Measurements from ENCODE around the gene FOSL2.

The FOSL2 gene

DNA sequence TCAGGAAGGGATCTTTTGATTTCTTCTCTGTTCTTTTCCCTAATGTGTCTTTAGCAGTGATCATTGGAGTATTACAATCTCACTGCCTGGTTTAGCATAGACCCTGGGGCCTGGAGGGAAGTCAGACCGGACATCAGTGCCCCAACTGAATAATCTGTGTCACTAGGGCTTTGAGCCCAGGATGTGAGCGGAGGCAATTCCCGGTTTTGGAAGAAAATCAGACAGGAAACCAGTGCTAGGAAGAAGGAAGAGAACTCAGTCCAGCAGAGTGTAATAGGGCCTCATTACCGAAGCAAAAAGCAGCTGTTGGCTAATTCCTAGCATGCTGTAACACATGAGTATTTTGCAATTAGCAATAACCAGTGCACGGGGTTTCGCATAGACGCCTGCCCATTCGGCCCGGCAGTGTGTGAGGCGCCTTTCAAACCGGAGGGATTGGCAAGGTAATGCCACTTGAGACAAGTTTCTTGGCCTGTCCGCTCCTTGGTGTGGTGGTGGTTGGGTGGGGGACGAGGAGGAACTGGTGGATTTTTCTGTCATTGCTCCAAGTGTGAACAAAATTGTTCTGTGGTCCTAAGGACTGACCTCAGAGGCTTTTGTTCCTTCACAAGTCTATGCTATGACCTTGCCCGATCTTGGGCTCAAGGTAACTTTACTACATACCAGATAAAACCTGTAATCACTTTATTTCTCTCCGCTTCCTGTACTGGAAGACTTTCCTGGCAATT is 2.8 kb downstream of the FOSL2 start:
- no peak for DNase-seq (ENCODE audit: low read depth)

DNA sequence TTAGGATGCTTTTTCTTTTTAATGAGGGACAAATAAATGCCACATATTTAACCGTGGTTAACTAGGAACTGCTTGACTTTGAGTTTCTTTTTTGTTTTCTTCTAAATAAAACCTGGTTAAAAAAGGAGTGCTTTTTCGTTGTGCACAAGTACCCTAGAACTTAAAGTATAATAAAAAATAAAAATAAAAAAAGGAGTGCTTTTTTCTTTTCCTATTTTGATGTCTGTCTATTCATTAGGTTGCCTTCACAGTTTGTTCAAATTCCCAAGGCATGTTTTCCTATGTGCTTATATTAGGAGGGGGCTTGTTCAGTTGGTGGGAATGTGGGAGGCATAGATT is 4.4 kb downstream of the FOSL2 start:
- no peak for DNase-seq (ENCODE audit: low read depth)

DNA sequence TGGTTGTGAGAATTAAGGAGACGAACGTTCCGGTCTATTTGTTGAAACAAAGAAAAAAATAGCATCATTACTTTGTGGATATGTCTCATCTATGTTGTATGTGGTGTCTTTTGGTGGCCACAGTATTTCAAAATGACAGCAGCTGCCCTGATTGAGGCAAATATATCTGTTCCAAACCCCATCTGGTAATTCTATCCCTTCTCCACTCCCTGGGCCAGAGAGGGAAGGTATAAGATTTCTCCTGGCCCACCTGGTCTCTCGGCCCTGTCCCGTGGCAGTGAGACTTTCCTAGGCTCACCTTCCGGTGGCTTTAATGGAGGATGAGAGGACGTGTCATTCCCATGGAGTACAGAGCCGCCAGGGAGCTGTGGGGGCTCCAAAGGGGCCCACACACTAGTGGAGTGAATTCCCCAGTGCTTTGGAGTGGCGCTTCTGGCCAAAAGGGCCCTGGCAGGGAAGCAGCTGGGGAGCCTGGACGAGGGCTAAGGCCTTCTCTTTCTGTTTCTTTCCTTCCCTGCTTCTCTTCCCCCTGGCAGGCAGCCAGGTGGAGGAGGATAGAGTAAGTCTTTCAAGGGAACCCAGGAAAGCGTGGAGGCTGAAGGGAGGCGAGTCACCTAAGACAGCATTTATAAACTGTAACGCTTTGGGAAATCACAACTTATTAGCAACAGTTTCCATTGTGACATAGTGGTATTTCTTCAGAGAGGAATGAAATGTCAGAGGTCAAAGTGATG is 5.6 kb downstream of the FOSL2 start:
- no peak for DNase-seq (ENCODE audit: low read depth)

DNA sequence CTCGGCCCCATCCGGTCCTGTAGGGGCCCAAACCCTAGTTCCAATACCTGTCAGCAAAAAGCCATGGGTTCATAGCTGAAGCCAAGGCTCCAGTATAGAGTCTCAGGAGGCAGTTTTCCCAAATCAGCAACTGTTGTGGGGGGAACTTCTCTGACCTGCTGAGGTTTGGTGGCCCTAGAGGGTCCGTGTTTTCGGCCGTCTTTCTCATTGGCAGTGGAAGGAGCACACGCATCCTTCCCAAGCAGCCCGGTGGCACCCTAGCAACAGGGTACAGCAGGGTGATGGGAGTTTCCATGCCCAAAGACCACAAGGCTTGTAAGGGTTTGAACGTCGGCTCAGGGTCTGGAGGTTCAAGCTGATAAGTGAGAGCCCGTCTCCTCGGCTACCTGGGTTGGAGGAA is 6.6 kb downstream of the FOSL2 start:
- no peak for DNase-seq (ENCODE audit: low read depth)

DNA sequence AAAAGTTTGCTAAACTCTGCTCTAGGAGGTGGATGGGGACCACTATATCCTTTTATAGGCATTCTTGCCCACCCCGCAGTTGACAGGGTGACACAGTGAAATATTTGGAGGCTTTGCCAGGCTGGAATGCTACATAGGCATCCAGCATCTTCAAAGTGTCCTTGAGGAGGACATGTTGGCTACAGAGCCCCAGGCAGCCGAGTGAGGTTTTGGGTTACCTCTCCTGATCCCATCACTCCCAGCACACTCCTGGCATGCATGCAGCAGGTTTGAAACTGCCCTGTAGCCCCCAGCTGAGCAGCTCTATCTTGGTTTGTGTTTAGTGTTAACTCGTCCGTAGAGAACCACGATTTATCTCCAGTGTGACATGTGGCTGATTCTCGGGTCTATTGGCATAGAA is 7.3 kb downstream of the FOSL2 start:
- DNase-seq (ENCODE audit: low read depth): no peak

DNA sequence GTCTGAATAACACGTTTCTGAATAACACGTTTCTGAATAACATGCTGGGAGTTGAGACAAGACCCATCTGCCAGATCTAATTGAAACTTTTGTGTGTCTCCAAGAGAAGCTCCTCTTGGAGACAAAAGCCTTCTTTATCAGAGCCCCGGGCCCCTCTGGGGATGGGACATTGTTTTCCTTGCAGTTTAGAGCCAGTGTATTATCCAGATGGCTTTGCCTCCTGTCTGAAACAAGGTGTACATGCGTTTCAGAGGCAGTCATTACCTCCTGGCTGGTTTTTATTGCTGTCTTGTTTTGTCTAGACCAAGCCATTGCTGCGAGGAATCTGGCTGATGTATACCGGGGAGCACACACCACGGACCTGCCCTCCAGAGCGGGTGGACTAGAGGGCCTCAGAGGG is 7.8 kb downstream of the FOSL2 start:
- no peak for DNase-seq (ENCODE audit: low read depth)

DNA sequence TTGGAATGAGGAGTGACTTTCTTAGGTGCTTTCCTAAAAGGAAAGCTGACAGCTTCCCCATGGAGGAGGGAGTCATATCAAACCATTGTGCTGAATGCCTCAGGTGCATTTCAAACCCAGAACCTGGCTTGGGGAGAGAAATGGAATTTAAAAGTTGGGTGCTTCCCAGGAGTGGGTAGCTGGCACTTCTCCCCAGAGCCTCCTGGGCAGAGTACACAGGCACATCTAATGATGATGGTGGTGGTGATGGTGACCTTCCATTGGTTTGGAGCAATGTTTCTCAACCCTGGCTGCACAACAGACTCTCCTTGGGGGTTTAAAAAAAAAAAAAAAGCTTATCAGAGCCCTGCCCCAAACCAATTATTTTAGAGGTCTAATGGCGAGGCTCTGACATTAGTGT is 8.3 kb downstream of the FOSL2 start:
- no peak for DNase-seq (ENCODE audit: low read depth)

DNA sequence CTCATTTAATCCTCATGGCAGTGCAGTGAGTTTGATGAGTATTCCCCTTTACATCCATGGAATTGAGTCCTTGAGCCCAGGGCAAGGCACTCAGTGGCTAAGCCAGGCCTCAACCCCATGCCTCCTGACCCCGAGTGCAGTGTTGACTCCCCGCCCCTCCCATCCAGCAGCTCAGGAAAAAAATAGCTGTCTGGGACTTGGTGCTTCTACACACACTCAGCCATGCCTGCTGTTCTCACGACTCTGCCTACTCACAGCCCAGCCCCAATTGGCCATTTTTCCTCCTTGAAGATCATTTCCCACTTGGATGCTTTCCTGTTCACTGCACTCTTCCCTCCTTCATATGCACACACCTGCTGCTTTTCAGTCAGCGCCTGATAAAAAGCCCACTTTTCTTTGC is 8.8 kb downstream of the FOSL2 start:
- no peak for DNase-seq (ENCODE audit: low read depth)

DNA sequence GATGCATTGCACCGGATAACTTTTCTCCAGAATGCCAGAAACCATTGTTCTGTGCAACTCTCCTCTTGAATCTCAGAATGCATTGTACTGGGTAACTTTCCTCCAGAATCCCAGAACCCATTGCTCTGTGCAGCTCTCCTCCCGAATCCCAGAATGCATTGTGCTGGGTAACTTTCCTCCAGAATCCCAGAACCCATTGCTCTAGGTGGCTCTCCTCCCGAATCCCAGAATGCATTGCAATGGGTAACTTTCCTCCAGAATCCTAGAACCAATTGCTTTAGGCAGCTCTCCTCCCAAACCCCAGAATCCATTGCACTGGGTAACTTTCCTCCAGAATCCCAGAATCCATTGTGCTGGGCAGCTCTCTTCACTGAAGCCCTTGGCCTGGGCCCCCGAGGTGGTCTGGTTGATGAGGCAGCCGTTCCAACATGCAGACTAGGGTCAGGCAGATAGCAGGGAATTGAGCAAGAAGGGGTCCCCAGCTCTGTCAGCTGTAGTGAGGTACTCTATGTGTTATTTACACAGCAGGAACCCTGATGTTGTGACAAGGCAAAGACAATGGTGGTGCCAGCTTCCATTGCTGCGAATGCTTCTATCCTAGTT is 9.4 kb downstream of the FOSL2 start:
- DNase-seq (ENCODE audit: low read depth): no peak

DNA sequence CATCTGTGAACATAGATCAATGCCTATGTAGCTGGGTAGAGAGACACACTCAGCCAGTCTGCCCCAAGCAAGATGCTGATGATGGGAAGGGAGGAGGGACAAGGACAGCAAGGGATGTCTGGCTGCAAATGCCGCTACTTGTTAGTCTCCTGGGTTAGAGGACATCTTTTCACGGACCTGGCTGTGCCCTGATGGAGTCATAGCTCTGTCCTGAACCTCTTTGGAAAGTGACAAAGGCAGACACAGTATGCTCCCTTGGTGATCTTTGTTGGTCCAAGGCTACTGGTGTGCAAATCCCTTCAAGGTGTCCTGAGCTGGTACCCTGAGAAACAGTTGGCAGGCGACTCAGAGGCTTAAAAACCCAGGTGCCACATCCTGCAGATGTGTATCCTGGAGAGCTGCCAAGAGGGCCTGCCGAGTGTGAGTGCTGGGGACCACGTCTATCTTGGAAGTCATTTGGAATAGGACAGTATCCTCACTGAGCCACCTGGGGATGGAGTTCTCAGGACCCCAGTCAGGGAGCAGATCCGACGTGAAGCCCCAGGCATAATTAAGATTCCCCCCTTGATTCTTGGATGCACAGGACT is 10.8 kb downstream of the FOSL2 start:
- DNase-seq (ENCODE audit: low read depth): no peak

DNA sequence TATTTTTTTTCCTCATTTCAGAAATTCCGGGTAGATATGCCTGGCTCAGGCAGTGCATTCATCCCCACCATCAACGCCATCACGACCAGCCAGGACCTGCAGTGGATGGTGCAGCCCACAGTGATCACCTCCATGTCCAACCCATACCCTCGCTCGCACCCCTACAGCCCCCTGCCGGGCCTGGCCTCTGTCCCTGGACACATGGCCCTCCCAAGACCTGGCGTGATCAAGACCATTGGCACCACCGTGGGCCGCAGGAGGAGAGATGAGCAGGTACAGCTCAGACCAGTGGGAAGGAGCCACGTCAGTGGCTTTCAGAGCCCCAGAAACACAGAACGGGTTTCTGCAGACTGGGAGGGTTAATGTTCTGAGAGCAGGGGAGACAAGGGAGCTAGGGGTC is 11.4 kb downstream of the FOSL2 start:
- DNase-seq (ENCODE audit: low read depth): no peak

DNA sequence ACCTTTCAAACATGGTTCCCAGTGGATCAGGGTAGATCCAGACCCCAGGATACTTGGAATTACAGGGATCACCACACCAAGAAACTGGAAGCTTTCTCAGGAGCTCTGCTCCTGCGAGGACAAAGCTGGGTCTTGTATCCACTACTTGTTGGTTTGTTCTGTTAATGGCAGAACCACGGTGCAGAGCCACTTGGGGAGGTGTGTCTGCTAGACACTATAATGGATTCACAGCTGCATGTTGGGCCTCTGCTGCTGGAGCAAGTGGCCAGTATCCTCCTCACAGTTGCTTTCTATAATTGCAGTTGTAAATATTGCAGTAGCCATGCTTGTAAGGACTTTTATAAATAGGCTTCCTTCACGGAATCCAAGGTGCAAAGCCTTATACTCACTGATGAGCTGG is 12.9 kb downstream of the FOSL2 start:
- DNase-seq (ENCODE audit: low read depth): no peak

DNA sequence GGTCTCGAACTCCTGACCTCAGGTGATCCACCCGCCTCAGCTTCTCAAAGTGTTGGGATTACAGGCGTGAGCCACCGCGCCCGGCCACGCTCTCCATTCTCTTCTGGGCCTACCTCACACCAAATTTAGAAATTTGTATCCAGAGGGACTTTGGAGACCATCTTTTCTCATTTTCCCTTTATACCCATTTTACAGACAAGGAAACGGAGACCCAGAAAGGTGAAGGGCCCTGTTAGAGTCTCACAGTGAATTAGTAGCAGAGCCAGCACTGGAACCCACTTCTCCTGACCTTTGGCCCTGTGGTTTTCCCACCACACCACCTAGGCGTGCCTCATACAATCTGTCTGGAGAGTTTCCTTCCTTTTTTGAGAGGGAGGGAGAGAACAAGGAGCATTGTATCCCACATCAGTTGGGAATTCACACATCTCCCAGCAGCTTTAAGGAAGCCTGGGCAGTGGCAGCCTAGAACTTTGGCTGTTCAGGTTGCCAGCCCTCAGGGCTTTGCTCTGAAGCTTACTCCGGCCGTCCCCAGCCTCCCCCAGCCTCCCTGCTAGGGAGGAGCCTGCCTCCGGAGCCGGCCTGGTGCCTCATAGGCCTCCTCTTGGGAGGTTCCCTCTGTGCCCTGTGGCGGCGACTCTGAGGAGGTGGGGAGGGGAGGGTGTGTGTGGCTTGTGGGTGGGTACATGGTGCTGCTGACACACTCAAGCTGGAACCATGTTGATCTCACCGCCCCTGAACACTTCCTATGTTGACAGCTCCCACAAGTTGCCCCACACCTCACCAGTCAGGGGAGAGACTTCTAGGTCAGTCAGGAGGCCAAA is 13.8 kb downstream of the FOSL2 start:
- no peak for DNase-seq (ENCODE audit: low read depth)

DNA sequence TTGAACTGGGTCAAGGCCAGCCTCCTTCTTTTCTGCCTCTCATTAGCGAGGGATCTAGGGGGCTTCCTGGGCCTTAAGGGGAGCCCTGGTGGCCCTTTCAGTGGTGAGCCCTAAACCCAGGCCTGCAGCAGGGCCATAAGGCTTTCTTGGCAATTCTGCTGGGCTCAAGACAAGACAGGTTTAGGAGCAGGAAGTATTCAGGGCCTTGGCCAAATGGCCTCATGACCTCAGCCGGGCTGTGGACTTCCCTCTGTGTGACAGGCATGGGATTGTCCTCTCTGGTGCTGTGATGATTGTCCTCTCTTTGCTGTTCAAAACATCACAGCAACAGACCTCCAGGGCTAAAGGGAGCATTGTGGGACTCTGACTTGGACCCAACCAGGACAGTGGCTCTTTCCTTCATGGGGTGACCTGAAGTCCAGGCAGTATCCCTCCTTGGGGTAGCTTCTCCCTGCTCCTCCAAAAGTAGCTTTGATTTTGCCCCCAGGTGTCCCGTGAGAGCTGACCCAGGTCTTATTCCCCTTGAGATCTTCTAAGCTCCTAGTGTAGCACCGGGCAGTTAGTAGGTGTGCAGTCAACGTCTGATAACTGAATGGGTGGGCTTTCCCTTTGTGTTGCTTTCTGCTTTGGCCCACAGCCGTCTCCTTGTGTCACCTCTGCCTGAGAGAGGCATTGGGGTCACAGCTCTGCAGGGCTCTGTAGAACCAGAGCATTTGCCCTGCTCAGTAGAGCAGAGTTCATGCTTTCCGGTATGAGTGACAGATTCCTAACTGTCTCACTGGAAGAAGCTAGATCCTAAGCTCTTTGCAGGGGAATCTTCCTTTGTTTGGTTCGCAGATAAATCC is 14.7 kb downstream of the FOSL2 start:
- DNase-seq (ENCODE audit: low read depth): no peak

DNA sequence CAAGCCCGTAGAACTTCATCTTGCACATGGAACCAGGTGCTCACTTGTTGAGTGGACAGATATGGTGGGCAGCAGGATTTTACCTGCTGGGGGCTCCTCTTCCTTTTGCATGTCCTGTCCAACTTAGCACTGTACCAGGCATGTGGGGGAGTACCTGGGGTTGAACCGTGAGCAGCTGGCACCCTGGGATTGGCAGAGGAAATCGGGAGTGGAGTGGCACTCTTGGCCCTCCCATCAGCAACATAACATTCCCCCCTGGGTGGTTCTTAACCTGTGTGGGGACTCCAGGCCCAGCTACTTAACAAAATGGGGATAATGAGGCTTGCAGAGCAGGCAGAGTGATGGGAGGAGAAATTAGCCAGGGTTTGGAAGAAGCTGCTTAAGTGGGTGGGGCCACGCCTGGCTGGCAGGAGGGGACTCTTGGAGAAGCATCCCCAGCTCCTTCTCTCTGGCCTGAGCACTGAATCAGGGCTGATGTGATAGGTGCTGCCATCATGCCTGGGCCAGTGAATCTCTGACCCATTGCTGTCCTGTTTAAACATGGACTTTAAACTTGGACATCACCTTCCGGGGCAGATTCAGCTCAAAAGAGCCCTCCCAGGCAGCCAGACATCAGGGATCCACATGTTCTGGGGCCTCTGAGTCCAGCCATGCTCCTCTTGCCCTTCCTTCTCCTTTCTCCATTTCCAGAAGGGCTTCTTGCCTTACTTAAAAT is 15.5 kb downstream of the FOSL2 start:
- DNase-seq (ENCODE audit: low read depth): no peak

DNA sequence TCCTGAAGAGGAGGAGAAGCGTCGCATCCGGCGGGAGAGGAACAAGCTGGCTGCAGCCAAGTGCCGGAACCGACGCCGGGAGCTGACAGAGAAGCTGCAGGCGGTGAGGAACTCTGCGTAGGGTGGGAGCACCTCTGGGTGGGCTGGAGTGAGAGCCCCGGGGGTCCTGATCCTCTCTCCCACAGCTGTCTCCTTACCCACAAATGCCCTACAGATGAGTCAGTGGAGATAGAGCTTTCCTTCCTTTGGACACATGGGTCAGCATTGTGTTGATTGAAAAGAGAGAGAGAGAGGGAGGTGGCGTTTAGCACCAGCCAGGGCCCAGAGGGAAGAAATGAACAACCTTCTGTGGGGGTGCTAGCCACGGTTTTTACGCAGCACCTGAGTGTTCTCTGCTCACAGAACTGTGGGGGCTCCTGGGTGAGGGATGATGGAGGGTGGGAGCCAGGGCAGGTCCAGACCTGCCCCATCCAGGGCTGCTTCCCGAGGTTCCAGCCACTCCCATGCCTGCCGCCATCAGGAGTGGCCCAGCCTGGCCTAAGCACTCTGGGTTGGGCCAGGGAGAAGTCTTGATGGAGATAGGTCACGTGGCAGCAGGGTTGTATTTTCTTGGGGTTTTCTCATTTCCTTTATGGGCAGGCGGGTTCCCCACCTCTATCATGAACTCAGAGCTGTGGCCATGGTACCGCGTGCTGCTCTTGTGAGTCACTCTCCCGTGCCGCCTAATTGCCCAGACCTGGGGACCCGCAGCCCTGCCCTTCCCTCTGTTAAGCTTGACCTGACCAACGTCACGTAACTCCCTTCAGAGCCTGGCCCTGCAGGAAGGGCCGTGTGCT is 16.3 kb downstream of the FOSL2 start:
- DNase-seq (ENCODE audit: low read depth): no peak

DNA sequence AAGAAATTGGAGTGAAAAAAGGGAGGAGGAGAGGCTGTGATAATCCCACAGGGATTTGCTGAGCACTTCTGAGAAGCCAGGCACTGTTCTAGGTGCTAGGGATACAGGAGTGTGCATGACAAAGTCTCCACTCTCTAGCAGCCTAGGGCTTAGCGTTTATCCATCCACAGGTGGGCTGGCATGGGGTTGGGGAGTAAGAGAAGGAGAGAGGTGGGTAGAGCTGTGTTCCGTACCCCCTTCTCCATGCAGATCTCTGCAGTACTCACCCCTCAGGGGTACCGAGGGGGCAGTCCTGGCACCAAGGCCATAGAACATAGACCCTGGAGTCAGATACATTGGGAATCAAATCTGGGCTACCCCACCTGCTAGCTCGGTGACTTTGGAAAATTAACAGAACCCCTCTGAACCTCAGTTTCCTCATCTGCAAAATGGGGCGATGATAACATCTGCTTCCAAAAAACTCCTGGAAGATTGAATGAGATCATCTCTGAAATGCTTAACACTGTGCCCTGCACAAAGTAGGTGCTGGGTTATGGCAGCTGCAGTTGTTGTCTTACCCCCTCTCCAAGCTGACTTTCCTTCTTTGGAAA is 18.6 kb downstream of the FOSL2 start:
- no peak for DNase-seq (ENCODE audit: low read depth)

DNA sequence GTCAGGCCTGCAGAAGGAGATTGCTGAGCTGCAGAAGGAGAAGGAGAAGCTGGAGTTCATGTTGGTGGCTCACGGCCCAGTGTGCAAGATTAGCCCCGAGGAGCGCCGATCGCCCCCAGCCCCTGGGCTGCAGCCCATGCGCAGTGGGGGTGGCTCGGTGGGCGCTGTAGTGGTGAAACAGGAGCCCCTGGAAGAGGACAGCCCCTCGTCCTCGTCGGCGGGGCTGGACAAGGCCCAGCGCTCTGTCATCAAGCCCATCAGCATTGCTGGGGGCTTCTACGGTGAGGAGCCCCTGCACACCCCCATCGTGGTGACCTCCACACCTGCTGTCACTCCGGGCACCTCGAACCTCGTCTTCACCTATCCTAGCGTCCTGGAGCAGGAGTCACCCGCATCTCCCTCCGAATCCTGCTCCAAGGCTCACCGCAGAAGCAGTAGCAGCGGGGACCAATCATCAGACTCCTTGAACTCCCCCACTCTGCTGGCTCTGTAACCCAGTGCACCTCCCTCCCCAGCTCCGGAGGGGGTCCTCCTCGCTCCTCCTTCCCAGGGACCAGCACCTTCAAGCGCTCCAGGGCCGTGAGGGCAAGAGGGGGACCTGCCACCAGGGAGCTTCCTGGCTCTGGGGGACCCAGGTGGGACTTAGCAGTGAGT is 19.4 kb downstream of the FOSL2 start:
- no peak for DNase-seq (ENCODE audit: low read depth)

DNA sequence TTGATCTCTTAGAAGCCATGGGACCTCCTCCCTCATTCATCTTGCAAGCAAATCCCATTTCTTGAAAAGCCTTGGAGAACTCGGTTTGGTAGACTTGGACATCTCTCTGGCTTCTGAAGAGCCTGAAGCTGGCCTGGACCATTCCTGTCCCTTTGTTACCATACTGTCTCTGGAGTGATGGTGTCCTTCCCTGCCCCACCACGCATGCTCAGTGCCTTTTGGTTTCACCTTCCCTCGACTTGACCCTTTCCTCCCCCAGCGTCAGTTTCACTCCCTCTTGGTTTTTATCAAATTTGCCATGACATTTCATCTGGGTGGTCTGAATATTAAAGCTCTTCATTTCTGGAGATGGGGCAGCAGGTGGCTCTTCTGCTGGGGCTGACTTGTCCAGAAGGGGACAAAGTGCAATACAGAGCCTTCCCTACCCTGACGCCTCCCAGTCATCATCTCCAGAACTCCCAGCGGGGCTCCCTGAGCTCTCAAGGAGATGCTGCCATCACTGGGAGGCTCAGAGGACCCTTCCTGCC is 20.0 kb downstream of the FOSL2 start:
- DNase-seq (ENCODE audit: low read depth): no peak

All from GM04503 (cell line).